H1 (cell line): ENCODE data around the gene GPX7. TPM values are rescaled to one million over a fixed set of nuclear protein-coding genes. Genes with fewer than 3 reads are reported as not detected.

Source experiments
- CTCF ChIA-PET: fragments of 300-600 bp; sonication (Branson Sonifier 250); formaldehyde crosslinking; loops from one replicate; lab custom pipeline; 2021; ENCODE audit not compliant: partially characterized antibody; lab: Charles Lee
- POLR2A ChIA-PET: fragments of 300-600 bp; sonication (Branson Sonifier 250); formaldehyde crosslinking; loops from one replicate; lab custom pipeline; 2021; ENCODE audit warnings: inconsistent platforms; ENCODE audit not compliant: partially characterized antibody; lab: Charles Lee
- DNase-seq, 2 experiments: peaks; one replicate each; pipeline versions ENCODE4 v3.0.0 to v3.0.0-alpha.2; 2010 to 2022; ENCODE audit warnings: low spot score in 2 of 2, low read depth in 1 of 2, mixed read lengths in 1 of 2
- FAIRE-seq: peaks from 2 replicates; lab custom pipeline; 2011; peaks lifted over from hg19 to GRCh38; lab: Jason Lieb, UNC
- H2AFZ ChIP-seq: 2 replicates; pipeline ENCODE4 v1.8.1; 2012; ENCODE audit warnings: low read length, inconsistent platforms
- H2AK5ac ChIP-seq: 2 replicates; pipeline ENCODE4 v1.6.1; 2013; ENCODE audit warnings: low read depth, low read length
- H2BK120ac ChIP-seq: replicated peaks from 2 replicates; pipeline ENCODE3; 2013; ENCODE audit warnings: low read depth, low read length, inconsistent platforms
- H2BK12ac ChIP-seq: 2 replicates; pipeline ENCODE4 v1.6.1; 2013; ENCODE audit warnings: low read depth, low read length
- H2BK15ac ChIP-seq: 2 replicates; pipeline ENCODE4 v1.6.1; 2013; ENCODE audit warnings: low read length
- H2BK20ac ChIP-seq: 2 replicates; pipeline ENCODE4 v1.6.1; 2013; ENCODE audit warnings: low read length
- H2BK5ac ChIP-seq: 2 replicates; pipeline ENCODE4 v1.6.1; 2013; ENCODE audit warnings: low read depth, low read length
- H3K14ac ChIP-seq: 2 replicates; pipeline ENCODE4 v1.6.1; 2013; ENCODE audit warnings: inconsistent platforms; ENCODE audit not compliant: insufficient read length
- H3K18ac ChIP-seq: 2 replicates; pipeline ENCODE4 v1.6.1; 2013; ENCODE audit warnings: low read length; ENCODE audit errors: extremely low read depth
- H3K23ac ChIP-seq: 2 replicates; pipeline ENCODE4 v1.6.1; 2013; ENCODE audit warnings: inconsistent platforms; ENCODE audit not compliant: insufficient read length
- H3K23me2 ChIP-seq: 2 replicates; pipeline ENCODE4 v1.6.1; 2013; ENCODE audit warnings: low read depth, low read length
- H3K27ac ChIP-seq: 2 replicates; pipeline ENCODE4 v1.6.1; 2011; ENCODE audit warnings: low read depth, low read length, inconsistent platforms
- H3K27me3 ChIP-seq, 4 experiments: replicated peaks in 1 of 4; 1 replicate in 1 of 4; 2 replicates in 3 of 4; pipeline versions ENCODE4 v1.6.1 to v1.8.1; 2011 to 2013; ENCODE audit warnings: low read length in 3 of 4, mild to moderate bottlenecking in 3 of 4, inconsistent platforms in 2 of 4, mixed read lengths in 2 of 4, moderate library complexity in 1 of 4; ENCODE audit not compliant: control insufficient read depth in 3 of 4, insufficient read depth in 3 of 4; ENCODE audit errors: extremely low read depth in 1 of 4
- H3K36me3 ChIP-seq, 4 experiments: 2 replicates each; pipeline versions ENCODE4 v1.6.1 to v1.8.1; 2011 to 2013; ENCODE audit warnings: mild to moderate bottlenecking in 4 of 4, low read length in 3 of 4, moderate library complexity in 2 of 4, control low read depth in 1 of 4, inconsistent platforms in 1 of 4; ENCODE audit not compliant: insufficient read depth in 4 of 4, control insufficient read depth in 2 of 4
- H3K4ac ChIP-seq: replicated peaks from 2 replicates; pipeline ENCODE3; 2013; ENCODE audit warnings: low read length, low read depth, mixed read lengths, inconsistent platforms; ENCODE audit not compliant: insufficient read length
- H3K4me1 ChIP-seq, 4 experiments: replicated peaks in 1 of 4; 1 replicate in 1 of 4; 2 replicates in 3 of 4; pipeline versions ENCODE4 v1.6.1 to v1.8.1; 2011 to 2013; ENCODE audit warnings: low read length in 3 of 4, inconsistent platforms in 2 of 4, mixed read lengths in 1 of 4; ENCODE audit not compliant: insufficient read depth in 4 of 4, control insufficient read depth in 3 of 4
- H3K4me2 ChIP-seq, 2 experiments: 2 replicates each; pipeline versions ENCODE4 v1.6.1 to v1.8.1; 2011 to 2013; ENCODE audit warnings: low read depth in 2 of 2, low read length in 2 of 2, control low read depth in 1 of 2, inconsistent platforms in 1 of 2, mild to moderate bottlenecking in 1 of 2; ENCODE audit not compliant: insufficient read depth in 1 of 2
- H3K4me3 ChIP-seq, 4 experiments: fragments of 200-600, 300-600 bp in 1 of 4; sonication (generic), shearing (Covaris generic), sonication (Bioruptor Twin) in 1 of 4; 2 replicates each; pipeline versions ENCODE4 v1.5.1 to v1.8.1; 2011 to 2016; ENCODE audit warnings: low read length in 4 of 4, low read depth in 3 of 4, control low read depth in 2 of 4, inconsistent platforms in 2 of 4, mild to moderate bottlenecking in 2 of 4, mixed read lengths in 1 of 4, moderate library complexity in 1 of 4; ENCODE audit not compliant: insufficient read depth in 2 of 4; ENCODE audit errors: extremely low read depth in 1 of 4
- H3K56ac ChIP-seq: replicated peaks from 2 replicates; pipeline ENCODE3; 2013; ENCODE audit warnings: low read depth, mild to moderate bottlenecking, mixed read lengths, low read length, inconsistent platforms; ENCODE audit not compliant: insufficient read length
- H3K79me1 ChIP-seq: 2 replicates; pipeline ENCODE4 v1.6.1; 2013; ENCODE audit warnings: low read depth, low read length, control low read depth
- H3K79me2 ChIP-seq, 2 experiments: 2 replicates each; pipeline versions ENCODE4 v1.6.1 to v1.8.1; 2012 to 2013; ENCODE audit warnings: low read length in 2 of 2, mild to moderate bottlenecking in 2 of 2, inconsistent platforms in 1 of 2; ENCODE audit not compliant: insufficient read depth in 2 of 2, control insufficient read depth in 1 of 2
- H3K9ac ChIP-seq, 4 experiments: replicated peaks in 1 of 4; 1 replicate in 1 of 4; 2 replicates in 3 of 4; pipeline versions ENCODE4 v1.6.1 to v1.8.1; 2011 to 2013; ENCODE audit warnings: low read depth in 3 of 4, low read length in 3 of 4, control low read depth in 2 of 4, mild to moderate bottlenecking in 2 of 4, moderate library complexity in 2 of 4, inconsistent platforms in 1 of 4; ENCODE audit errors: extremely low read depth in 1 of 4
- H3K9me3 ChIP-seq, 2 experiments: 2 replicates each; pipeline versions ENCODE4 v1.6.1 to v1.8.1; 2012 to 2013; ENCODE audit warnings: mild to moderate bottlenecking in 2 of 2, moderate library complexity in 2 of 2, control low read depth in 1 of 2, inconsistent platforms in 1 of 2, low read depth in 1 of 2, low read length in 1 of 2, mixed read lengths in 1 of 2; ENCODE audit not compliant: insufficient read depth in 2 of 2
- H4K20me1 ChIP-seq, 2 experiments: replicated peaks in 1 of 2; 2 replicates each; pipeline versions ENCODE3 to v1.8.1; 2011 to 2013; ENCODE audit warnings: inconsistent platforms in 2 of 2, low read length in 2 of 2, mild to moderate bottlenecking in 1 of 2; ENCODE audit not compliant: insufficient read depth in 2 of 2, control insufficient read depth in 1 of 2
- H4K5ac ChIP-seq: 2 replicates; pipeline ENCODE4 v1.6.1; 2013; ENCODE audit warnings: low read length, low read depth, mixed read lengths, inconsistent platforms; ENCODE audit not compliant: insufficient read length
- H4K8ac ChIP-seq: 2 replicates; pipeline ENCODE4 v1.8.0; 2013; ENCODE audit warnings: mild to moderate bottlenecking, moderate library complexity, low read length, inconsistent platforms; ENCODE audit not compliant: insufficient read depth; ENCODE audit errors: extremely low read depth
- H4K91ac ChIP-seq: replicated peaks from 2 replicates; pipeline ENCODE3; 2013; ENCODE audit warnings: low read length, mixed read lengths, inconsistent platforms; ENCODE audit not compliant: insufficient read length
- BCL11A ChIP-seq, 2 experiments: IDR thresholded peaks; one replicate each; pipeline ENCODE4 v1.6.1; 2011; ENCODE audit warnings: low read depth in 2 of 2, low read length in 2 of 2, mild to moderate bottlenecking in 2 of 2
- FOSL1 ChIP-seq: IDR thresholded peaks from 2 replicates; pipeline ENCODE4 v1.6.1; 2011; ENCODE audit warnings: mild to moderate bottlenecking, low read depth, low read length, moderate library complexity; ENCODE audit not compliant: insufficient read depth
- RAD21 ChIP-seq, 2 experiments: IDR thresholded peaks in 1 of 2; conservative IDR thresholded peaks in 1 of 2; 2 replicates each; pipeline ENCODE4 v1.6.1; 2011; ENCODE audit warnings: low read depth in 2 of 2, low read length in 2 of 2, improper control_type of control experiment in 1 of 2, inconsistent platforms in 1 of 2, mild to moderate bottlenecking in 1 of 2, moderate library complexity in 1 of 2
- RBBP5 ChIP-seq: IDR thresholded peaks from 2 replicates; pipeline ENCODE4 v1.7.1; 2012; ENCODE audit warnings: low read depth, mild to moderate bottlenecking, inconsistent platforms, low read length, moderate library complexity, borderline replicate concordance
- RFX5 ChIP-seq: IDR thresholded peaks from 2 replicates; pipeline ENCODE4 v1.6.1; 2011; ENCODE audit warnings: low read depth, low read length, improper control_type of control experiment, borderline replicate concordance
- RNF2 ChIP-seq: fragments of 200-900, 300-1000 bp; sonication (generic); IDR thresholded peaks from 2 replicates; pipeline ENCODE4 v1.7.1; 2016; ENCODE audit warnings: borderline replicate concordance, low read depth, mild to moderate bottlenecking, antibody characterized with exemption, low read length; ENCODE audit not compliant: poor library complexity, severe bottlenecking; ENCODE audit errors: missing control alignments
- SRF ChIP-seq: IDR thresholded peaks from 2 replicates; pipeline ENCODE4 v1.6.1; 2011; ENCODE audit warnings: mild to moderate bottlenecking, low read depth, low read length, moderate library complexity
- WGBS, 2 experiments: shearing (Covaris generic) in 1 of 2; methylation state at CpG; one replicate each; pipeline versions ENCODE4 v1.1.6 to v1.1.7; 2013 to 2015; ENCODE audit warnings: low lambda C conversion rate in 2 of 2, mixed read lengths in 2 of 2, inconsistent platforms in 1 of 2, low coverage in 1 of 2, missing lambda C conversion rate in 1 of 2; ENCODE audit not compliant: insufficient replicate concordance in 2 of 2, insufficient coverage in 1 of 2, insufficient read length in 1 of 2; ENCODE audit errors: extremely low coverage in 1 of 2, missing lambda C conversion rate in 1 of 2; 5-methylcytosine and 5-hydroxymethylcytosine counted together
- polyA plus RNA-seq, 7 experiments: library from polyadenylated mRNA; depleted of rRNA in 3 of 7; stranded (reverse) in 5 of 7; unstranded in 2 of 7; fragments of >200 nt in 5 of 7; fragments of 200-250 nt in 2 of 7; gene quantifications; 1 replicate in 5 of 7; 2 replicates in 1 of 7; 4 replicates in 1 of 7; pipeline versions ENCODE4 v1.2.1 to v1.2.3, GENCODE V29; 2011 to 2013; ENCODE audit warnings: missing spikeins in 2 of 7, mixed read lengths in 2 of 7
- total RNA-seq: library from RNA; stranded (reverse); fragmentation: NEBNext Ultra II Directional; extraction: Animal tissue kit (Norgen Biotek cat#: 25700); gene quantifications from 2 replicates; pipeline ENCODE4 v1.2.1, GENCODE V29; 2021
- TF ChIP-seq, protein P1 (sequence below), 3 experiments: IDR thresholded peaks; 1 replicate in 2 of 3; 2 replicates in 1 of 3; pipeline versions ENCODE4 v1.5.1 to v1.6.1; 2011; ENCODE audit warnings: low read length in 3 of 3, mild to moderate bottlenecking in 3 of 3, inconsistent platforms in 2 of 3, low read depth in 1 of 3, moderate library complexity in 1 of 3; ENCODE audit not compliant: insufficient read depth in 1 of 3; ENCODE audit errors: control extremely low read depth in 1 of 3

GPX7 gene
- total and polyA plus RNA-seq, 2 of the 8 experiments (the other 6 are each of a cell fraction or from before 2014, with no cell fraction given): 13.0 to 37.5 TPM

- CTCF ChIA-PET: interaction anchor here (1.0 to 1.9 kb wide), 7 partner anchors 16 to 167 kb away, joined by 3 to 5 read pairs (median 4); no protein-coding TSS in a partner anchor
- no peak for FAIRE-seq
- peak in 1 of 2 experiments; percentile 73 for DNase-seq
- TF ChIP-seq SRF (no peak), RBBP5 (peak; percentile 28; the same call in 1 of the 2 replicates), RNF2 (peak; percentile 2), BCL11A (IDR thresholded peaks at IDR 0.05; ENCODE audit: low read depth in 2 of 2, low read length in 2 of 2) (no peak), RFX5 (no peak), RAD21 (IDR thresholded peaks at IDR 0.05 in 1 of 2, conservative IDR thresholded peaks at IDR 0.05 in 1 of 2; ENCODE audit: low read depth in 2 of 2, low read length in 2 of 2) (no peak), FOSL1 (no peak)
- TF ChIP-seq, protein P1, sequence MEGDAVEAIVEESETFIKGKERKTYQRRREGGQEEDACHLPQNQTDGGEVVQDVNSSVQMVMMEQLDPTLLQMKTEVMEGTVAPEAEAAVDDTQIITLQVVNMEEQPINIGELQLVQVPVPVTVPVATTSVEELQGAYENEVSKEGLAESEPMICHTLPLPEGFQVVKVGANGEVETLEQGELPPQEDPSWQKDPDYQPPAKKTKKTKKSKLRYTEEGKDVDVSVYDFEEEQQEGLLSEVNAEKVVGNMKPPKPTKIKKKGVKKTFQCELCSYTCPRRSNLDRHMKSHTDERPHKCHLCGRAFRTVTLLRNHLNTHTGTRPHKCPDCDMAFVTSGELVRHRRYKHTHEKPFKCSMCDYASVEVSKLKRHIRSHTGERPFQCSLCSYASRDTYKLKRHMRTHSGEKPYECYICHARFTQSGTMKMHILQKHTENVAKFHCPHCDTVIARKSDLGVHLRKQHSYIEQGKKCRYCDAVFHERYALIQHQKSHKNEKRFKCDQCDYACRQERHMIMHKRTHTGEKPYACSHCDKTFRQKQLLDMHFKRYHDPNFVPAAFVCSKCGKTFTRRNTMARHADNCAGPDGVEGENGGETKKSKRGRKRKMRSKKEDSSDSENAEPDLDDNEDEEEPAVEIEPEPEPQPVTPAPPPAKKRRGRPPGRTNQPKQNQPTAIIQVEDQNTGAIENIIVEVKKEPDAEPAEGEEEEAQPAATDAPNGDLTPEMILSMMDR (IDR thresholded peaks at IDR 0.05; ENCODE audit: control extremely low read depth in 1 of 3, insufficient read depth in 1 of 3, low read depth in 1 of 3, low read length in 3 of 3): no peak
Observed at GRCh38 chr1:52633291-52633754, 31.2 kb downstream of the GPX7 start.

More at GRCh38 chr1:52633291-52633754, 31.2 kb downstream of the GPX7 start:
- H3K4me2 ChIP-seq: peak overlapping the region; percentile 58 to 61
- H3K4ac ChIP-seq: peak overlapping the region; percentile 39
- peak overlapping the region; percentile 99; the same call in 1 of the 2 replicates for H2BK12ac ChIP-seq
- H2BK5ac ChIP-seq: peak overlapping the region; percentile 54; the same call in 1 of the 2 replicates
- no peak overlapping the region for H3K14ac ChIP-seq
- H3K18ac ChIP-seq: peak overlapping the region; percentile 73; the same call in 1 of the 2 replicates
- H3K79me2 ChIP-seq: no peaks in the 10 kb centered on the region
- peak overlapping the region; percentile 98 for H2BK20ac ChIP-seq
- H2BK120ac ChIP-seq: no peak overlapping the region
- peak overlapping the region; percentile 92 for H4K8ac ChIP-seq
- H3K56ac ChIP-seq: no peak overlapping the region
- no peaks in the 10 kb centered on the region for H3K36me3 ChIP-seq
- H3K4me3 ChIP-seq: peak overlapping the region; percentile 21 to 59 (median 29)
- no peak overlapping the region for H3K27ac ChIP-seq
- peak overlapping the region; percentile 46 for H4K91ac ChIP-seq
- H3K23ac ChIP-seq: no peak overlapping the region
- 5% methylated on average over 46 of the region's 52 CpGs; no CpG with 5 or more reads in 1 of the 2 experiments for WGBS, 2 experiments
- H2AK5ac ChIP-seq: no peak overlapping the region
- H3K4me1 ChIP-seq: peaks cover 3 to 10% (median 7%) of the 10 kb centered on the region in 4 experiments; a peak in 6 of 7 replicates
- H4K20me1 ChIP-seq: no peaks in the 10 kb centered on the region
- POLR2A ChIA-PET: interaction anchor here (0.6 to 1.9 kb wide), 12 partner anchors 12 to 229 kb away, joined by 3 to 9 read pairs (median 3); partner anchors contain the start of genes GPX7, ORC1, PRPF38A and TUT4
- H3K23me2 ChIP-seq: peaks cover 7% of the 10 kb centered on the region; the same call in 1 of the 2 replicates
- H3K79me1 ChIP-seq: no peaks in the 10 kb centered on the region
- H2AFZ ChIP-seq: peak overlapping the region; percentile 90; the same call in 1 of the 2 replicates
- H3K9me3 ChIP-seq: no peaks in the 10 kb centered on the region
- H3K9ac ChIP-seq: peak overlapping the region in 1 of 4 experiments; percentile 56; a peak in 1 of 7 replicates
- H4K5ac ChIP-seq: no peak overlapping the region
- peaks cover 26 to 38% (median 36%) of the 10 kb centered on the region in 4 experiments for H3K27me3 ChIP-seq
- H2BK15ac ChIP-seq: peak overlapping the region; percentile 74; the same call in 1 of the 2 replicates
